CD4-positive, alpha-beta T cell treated with Interferon gamma for 1 hour (primary cell): ENCODE measurements around the gene PIGK.
"Not testable (repeated sequence)": the region's sequence is repeated elsewhere in the genome, so short reads cannot be mapped to it uniquely, and the experiment has no call there.

Experiments used
- DNase-seq: peaks from one replicate; pipeline ENCODE4 v3.0.0-alpha.2; 2020

PIGK gene

GRCh38 chr1:77219166-77219887 is at the start of gene PIGK:
PIGK (minus strand) TSS chr1:77219430; CDS start chr1:77219402, 28 bp downstream.
- DNase-seq, result peak; percentile 85

- no peak for DNase-seq
Observed at GRCh38 chr1:77267035-77267434, 47.8 kb upstream of the PIGK start.

GRCh38 chr1:77265180-77265579 is 46.0 kb upstream of the PIGK start:
- no peak for DNase-seq

GRCh38 chr1:77263708-77264107 is 44.5 kb upstream of the PIGK start:
- DNase-seq, result no peak

DNA sequence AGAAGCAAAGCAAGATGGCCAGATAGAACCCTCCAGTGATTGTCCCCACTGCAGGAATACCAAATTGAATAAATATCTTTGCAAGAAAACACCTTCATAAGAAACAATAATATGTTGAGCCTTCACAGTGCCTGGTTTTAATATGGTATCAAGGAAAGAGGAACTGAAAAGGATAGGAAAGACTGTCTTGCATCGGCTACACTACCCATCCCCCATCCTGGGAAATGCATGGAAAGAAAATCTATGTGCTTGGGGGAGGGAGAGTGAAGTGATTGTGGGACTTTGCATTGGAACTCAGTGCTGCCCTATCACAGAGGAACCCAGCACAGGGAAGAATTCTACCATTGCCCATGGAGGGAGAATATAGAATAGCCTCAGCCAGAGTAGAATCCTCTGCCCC is 34.0 kb upstream of the PIGK start:
- DNase-seq, result no peak

GRCh38 chr1:77250126-77250525 is 30.9 kb upstream of the PIGK start:
- DNase-seq, result no peak

GRCh38 chr1:77245830-77246229 is 26.6 kb upstream of the PIGK start:
- no peak for DNase-seq

- DNase-seq, result no peak
Observed at GRCh38 chr1:77239311-77239710, 20.1 kb upstream of the PIGK start.

- no peak for DNase-seq
Observed at GRCh38 chr1:77238462-77238861, 19.2 kb upstream of the PIGK start.

GRCh38 chr1:77234943-77235342 is 15.7 kb upstream of the PIGK start:
- DNase-seq, result no peak

DNA sequence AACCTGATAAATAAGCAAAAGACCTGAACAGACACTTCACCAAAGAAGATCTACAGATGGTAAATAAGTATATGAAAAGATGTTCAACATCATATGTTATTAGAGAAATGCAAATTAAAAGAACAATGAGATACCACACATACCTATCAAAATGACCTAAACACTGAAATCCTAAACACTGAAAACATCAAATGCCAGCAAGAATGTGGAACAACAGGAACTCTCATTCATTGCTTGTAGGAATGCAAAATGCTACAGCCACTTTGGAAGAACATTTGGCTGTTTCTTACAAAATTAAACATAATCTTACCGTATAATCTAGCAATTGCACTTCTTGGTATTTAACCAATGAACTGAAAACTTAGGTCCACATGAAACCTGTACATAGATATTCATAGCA is 14.9 kb upstream of the PIGK start:
- no peak for DNase-seq

DNA sequence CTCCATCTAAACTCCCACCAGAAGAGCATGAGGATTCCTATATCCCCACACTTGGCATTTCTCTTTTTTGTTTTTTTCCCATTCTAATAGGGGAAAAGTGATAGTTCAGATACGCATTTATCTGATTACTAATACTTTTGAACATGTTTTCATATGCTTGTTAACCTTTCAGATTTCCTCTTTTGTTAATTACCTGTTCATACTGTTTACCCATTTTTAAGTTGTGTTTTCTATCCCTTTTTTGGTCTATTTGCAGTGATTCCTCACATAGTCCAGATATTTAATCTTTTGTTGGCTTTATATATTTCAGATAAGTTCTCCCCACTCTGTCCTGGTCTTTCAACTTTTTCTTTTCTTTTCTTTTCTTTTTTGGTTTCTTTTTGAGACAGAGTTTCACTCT is 13.6 kb upstream of the PIGK start:
- DNase-seq, result no peak

- DNase-seq, result no peak
Observed at GRCh38 chr1:77230051-77230450, 10.8 kb upstream of the PIGK start.

DNA sequence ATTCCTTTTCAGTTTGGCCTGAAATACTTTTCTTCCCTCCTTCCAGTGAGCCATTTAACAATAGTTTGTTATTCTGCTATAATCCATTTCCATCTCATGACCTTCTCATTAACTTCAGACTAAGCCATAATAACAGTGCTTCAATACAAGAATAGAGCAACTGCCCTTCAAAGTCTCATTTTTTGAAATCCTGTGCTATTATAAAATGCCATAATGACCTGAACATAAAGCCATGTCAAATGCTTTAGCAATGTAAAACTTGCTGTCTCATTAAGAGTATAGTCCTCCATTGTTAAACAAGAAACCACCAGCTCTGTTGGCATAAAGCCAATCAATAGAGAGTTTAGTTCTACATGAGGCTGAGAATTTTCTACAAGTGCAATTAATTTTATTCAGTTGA is 9.6 kb upstream of the PIGK start:
- DNase-seq, result no peak

GRCh38 chr1:77227381-77227780 is 8.2 kb upstream of the PIGK start:
- DNase-seq, result no peak

DNA sequence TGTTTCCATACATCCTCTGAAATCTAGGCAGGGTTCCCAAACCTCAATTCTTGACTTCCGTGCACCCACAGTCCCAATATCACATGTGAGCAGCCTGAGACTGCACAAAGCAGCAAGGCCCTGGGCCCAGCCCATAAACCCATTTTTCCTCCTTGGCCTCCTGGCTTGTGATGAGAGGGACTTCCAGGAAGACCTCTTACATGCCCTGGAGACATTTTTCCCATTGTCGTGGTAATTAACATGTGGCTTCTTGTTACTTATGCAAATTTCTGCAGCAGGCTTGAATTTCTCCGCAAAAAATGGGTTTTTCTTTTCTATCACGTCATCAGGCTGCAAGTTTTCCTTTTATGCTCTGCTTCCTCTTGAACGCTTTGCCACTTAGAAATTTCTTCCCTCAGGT is 3.3 kb upstream of the PIGK start:
- no peak for DNase-seq

DNA sequence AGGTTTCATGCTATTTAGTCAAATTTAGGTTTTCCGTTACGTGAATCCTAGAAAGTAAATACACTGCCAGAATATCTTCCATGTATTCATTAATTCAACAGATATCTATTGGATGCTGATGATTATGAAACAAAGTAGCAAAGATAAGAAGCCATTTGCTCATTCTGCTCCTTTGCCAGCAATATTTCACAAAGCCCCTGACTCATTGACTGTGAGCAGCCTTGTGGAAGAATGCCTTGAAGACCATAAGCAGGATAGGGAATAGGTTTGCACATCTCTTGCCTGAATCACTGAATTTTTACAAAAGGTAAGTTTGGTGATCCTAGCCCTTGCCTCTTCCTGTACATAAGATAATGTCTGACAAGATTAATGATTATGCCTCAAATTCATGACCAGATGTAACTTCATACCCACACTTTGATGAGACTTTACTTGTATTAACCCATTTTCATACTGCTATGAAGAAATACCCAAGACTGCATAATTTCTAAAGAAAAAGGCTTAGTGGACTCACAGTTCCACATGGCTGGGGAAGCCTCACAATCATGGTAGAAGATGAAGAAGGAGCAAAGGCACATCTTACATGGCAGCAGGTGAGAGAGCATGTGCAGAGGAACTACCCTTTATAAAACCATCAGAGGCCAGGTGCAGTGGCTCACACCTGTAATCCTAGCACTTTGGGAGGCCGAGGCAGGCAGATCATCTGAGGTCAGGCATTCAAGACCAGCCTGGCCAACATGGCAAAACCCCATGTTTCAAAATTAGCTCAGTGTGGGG is 1.6 kb upstream of the PIGK start:
- no peak for DNase-seq

GRCh38 chr1:77218477-77219165 is 609 bp downstream of the PIGK start:
- DNase-seq, result no peak

GRCh38 chr1:77204043-77204442 is 15.2 kb downstream of the PIGK start:
- DNase-seq, result not testable (repeated sequence)

DNA sequence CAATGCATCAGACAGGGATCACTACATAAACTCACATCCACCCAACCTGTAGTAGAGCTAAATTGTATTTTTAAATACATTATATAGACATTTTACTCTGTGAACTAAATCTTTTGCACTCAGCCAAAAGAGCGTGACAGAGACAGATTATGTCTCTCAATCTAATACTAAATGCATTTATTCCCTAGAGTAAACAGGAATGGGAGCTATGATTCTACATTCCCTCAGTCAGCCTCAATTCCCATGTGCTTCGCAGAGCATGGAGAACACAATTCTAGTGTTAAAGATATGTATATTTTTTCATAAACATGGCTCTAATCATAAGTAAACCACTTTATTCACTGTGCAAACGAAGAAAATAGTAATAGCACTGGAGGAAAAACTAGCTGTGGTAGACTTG is 16.5 kb downstream of the PIGK start:
- DNase-seq, result no peak

DNA sequence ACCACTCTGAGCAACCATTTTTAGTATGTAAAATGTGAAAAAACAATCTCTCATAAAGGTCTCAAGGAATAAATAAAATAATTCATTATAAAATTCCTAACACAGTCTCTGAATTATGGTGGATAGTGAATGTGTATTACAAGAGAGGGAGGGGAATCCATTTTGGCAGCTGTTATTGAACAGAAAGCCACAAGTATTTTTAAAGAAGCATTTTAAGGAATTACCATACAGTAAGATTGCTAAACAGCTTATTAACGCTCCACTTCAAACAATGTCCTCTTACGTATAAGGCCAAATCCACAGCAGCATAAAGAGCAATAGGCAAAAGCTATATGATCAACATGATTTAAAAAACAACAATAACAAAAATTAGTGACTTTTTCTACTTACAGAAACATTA is 18.4 kb downstream of the PIGK start:
- no peak for DNase-seq

DNA sequence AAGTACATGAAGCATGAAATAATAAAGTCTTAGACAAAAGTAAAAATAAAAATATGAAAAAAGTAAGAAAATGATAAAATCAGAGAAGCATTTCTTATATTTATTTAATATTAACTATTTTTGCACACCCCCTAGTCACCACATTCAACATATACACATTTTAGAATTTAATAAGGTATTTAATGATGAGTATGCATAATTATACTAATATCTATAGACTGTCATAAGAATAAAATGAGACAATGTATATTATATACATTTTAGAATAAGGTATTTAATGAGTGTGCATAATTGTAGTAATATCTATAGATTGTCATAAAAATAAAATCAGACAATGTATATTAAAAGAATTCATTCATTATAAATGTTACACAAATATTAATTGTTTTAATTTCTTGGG is 18.9 kb downstream of the PIGK start:
- DNase-seq, result no peak

DNA sequence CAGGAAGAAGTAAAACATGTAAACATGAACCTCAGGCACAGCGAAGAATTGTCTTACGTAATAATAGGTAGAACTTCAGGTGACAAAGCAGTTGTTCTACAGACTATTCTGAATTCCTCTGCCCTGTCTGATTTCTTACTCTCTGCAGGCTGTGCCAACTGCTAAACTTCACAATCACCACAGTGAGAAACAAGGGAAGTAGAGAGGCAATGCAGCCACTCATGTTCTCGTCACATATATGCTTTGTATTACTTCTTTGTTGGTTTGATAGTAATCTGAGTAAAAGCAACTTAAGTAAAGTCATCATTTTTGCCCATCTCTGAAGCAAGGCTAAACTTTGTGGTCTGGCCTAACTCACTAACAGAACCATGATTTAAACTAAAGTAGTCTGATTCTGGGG is 21.9 kb downstream of the PIGK start:
- DNase-seq, result no peak

GRCh38 chr1:77193951-77194350 is 25.3 kb downstream of the PIGK start:
- no peak for DNase-seq
